Body of pancreas (tissue), 4 donors: ENCODE data around the gene MMD.

Source experiments
- POLR2A ChIP-seq, 3 donors: fragments of 450-650 bp; IDR thresholded peaks; one replicate each; pipeline ENCODE4 v1.6.1; 2016; ENCODE audit warnings: antibody characterized with exemption in 3 of 3, mild to moderate bottlenecking in 2 of 3
- TF ChIP-seq, protein P1 (sequence below), 7 experiments: fragments of 450-650 bp in 4 of 7; fragments of 200-600 bp in 3 of 7; sonication (generic) in 3 of 7; IDR thresholded peaks; one replicate each; pipeline ENCODE4 v1.5.1; 2016 to 2019; ENCODE audit warnings: antibody characterized with exemption in 7 of 7

DNA sequence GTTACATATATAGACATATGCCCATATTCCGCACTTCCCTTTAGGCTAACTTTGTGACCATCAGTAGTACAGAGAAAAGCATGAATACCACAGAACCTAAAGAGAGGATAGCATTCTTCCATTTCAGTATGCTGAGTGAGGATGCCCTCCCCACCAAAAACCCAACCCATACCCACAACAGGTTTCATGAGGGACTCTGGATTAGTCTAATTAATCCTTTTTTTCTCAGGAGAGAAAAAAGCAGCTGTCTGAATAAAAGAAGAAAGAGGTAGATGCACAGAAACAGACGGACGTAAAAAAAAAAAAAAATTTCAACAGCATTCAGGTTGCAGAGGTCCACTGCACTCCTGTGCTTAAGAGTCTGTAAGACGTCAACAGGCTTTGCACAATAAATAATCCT, 6.7 kb downstream of the MMD start:
- TF ChIP-seq, protein P1, sequence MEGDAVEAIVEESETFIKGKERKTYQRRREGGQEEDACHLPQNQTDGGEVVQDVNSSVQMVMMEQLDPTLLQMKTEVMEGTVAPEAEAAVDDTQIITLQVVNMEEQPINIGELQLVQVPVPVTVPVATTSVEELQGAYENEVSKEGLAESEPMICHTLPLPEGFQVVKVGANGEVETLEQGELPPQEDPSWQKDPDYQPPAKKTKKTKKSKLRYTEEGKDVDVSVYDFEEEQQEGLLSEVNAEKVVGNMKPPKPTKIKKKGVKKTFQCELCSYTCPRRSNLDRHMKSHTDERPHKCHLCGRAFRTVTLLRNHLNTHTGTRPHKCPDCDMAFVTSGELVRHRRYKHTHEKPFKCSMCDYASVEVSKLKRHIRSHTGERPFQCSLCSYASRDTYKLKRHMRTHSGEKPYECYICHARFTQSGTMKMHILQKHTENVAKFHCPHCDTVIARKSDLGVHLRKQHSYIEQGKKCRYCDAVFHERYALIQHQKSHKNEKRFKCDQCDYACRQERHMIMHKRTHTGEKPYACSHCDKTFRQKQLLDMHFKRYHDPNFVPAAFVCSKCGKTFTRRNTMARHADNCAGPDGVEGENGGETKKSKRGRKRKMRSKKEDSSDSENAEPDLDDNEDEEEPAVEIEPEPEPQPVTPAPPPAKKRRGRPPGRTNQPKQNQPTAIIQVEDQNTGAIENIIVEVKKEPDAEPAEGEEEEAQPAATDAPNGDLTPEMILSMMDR (IDR thresholded peaks at IDR 0.05) = no peak
- TF ChIP-seq POLR2A (IDR thresholded peaks at IDR 0.05) = no peak
